Measurements from ENCODE around the gene SPATS2.
A peak's percentile ranks its signal among the peaks of the same experiment; 100 is the strongest.

SPATS2 gene

GRCh38 chr12:49557187-49557916 lies 190.1 kb downstream of the SPATS2 start:
- TF ChIP-seq, protein P1, sequence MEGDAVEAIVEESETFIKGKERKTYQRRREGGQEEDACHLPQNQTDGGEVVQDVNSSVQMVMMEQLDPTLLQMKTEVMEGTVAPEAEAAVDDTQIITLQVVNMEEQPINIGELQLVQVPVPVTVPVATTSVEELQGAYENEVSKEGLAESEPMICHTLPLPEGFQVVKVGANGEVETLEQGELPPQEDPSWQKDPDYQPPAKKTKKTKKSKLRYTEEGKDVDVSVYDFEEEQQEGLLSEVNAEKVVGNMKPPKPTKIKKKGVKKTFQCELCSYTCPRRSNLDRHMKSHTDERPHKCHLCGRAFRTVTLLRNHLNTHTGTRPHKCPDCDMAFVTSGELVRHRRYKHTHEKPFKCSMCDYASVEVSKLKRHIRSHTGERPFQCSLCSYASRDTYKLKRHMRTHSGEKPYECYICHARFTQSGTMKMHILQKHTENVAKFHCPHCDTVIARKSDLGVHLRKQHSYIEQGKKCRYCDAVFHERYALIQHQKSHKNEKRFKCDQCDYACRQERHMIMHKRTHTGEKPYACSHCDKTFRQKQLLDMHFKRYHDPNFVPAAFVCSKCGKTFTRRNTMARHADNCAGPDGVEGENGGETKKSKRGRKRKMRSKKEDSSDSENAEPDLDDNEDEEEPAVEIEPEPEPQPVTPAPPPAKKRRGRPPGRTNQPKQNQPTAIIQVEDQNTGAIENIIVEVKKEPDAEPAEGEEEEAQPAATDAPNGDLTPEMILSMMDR (IDR thresholded peaks at IDR 0.05; ENCODE audit: low read depth, low read length, missing control alignments) = no peak
- Histone ChIP-seq H3K27me3 (replicated peaks) (no peaks in the 10 kb centered on the region), H3K36me3 (replicated peaks) (peaks cover 48% of the 10 kb centered on the region), H3K4me3 (ENCODE audit: low read depth, low read length) (no peak overlapping the region), H3K27ac (no peak overlapping the region)
- DNase-seq = no peak
- in situ Hi-C loops (cut with HindIII; ENCODE audit: low pct_ligation_motif_present, low sequenced_read_pairs) = no loop called here

GRCh38 chr12:49557917-49558215 lies 190.6 kb downstream of the SPATS2 start:
- in situ Hi-C loops (cut with HindIII; ENCODE audit: low pct_ligation_motif_present, low sequenced_read_pairs) = no loop called here
- no peak overlapping the region for H3K4me3 ChIP-seq (ENCODE audit: low read depth, low read length)

GRCh38 chr12:49558526-49558925 lies 191.3 kb downstream of the SPATS2 start:
- in situ Hi-C loops (cut with HindIII; ENCODE audit: low pct_ligation_motif_present, low sequenced_read_pairs) = no loop called here
- Histone ChIP-seq H3K27me3 (replicated peaks) (no peaks in the 10 kb centered on the region), H3K27ac (no peak overlapping the region), H3K36me3 (replicated peaks) (peaks cover 59% of the 10 kb centered on the region), H3K4me3 (ENCODE audit: low read depth, low read length) (no peak overlapping the region)
- TF ChIP-seq, protein P1 (IDR thresholded peaks at IDR 0.05; ENCODE audit: low read depth, low read length, missing control alignments) = no peak
- DNase-seq = no peak

More at GRCh38 chr12:49557917-49558215, 190.6 kb downstream of the SPATS2 start:
- DNase-seq = no peak
- no peak overlapping the region for H3K27ac ChIP-seq
- H3K27me3 ChIP-seq (replicated peaks) = no peaks in the 10 kb centered on the region
- TF ChIP-seq, protein P1 (IDR thresholded peaks at IDR 0.05; ENCODE audit: low read depth, low read length, missing control alignments) = peak; percentile 39
- peaks cover 54% of the 10 kb centered on the region for H3K36me3 ChIP-seq (replicated peaks)

DNA sequence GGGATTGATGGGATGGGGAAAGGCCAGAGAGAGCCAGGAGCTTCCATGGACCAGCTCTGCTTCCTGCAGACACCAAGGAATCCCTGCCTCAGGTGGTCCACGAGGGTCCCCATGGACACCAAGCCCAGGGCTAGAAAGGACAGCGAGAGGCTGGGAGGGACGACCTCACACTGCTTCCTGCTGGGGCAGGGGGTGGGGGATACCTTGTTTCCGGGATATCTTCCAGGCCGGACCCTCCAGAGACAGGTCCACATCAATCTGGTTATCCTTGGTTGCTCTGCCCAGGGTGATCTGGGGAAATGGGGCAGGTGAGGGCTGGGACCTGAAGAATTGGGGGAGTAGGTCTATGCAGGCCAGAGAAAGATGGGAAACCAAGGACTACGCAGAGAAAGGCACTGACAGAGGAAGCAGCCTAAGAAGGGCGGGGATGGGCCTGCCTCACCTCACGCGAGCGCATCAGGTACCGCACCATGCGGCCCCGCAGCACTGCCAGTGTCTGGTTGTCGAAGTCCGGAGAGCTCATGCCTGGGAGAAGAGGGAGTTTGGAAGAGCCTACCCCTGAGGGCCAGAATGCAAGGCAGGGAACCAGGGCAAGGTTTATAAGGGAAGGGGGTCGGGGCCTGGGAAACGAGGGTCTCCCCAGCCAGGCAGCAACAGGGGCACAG lies 191.9 kb downstream of the SPATS2 start:
- in situ Hi-C loops (cut with HindIII; ENCODE audit: low pct_ligation_motif_present, low sequenced_read_pairs) = no loop called here
- TF ChIP-seq, protein P1 (IDR thresholded peaks at IDR 0.05; ENCODE audit: low read depth, low read length, missing control alignments) = no peak
- Histone ChIP-seq H3K36me3 (replicated peaks) (peaks cover 65% of the 10 kb centered on the region), H3K27ac (no peak overlapping the region), H3K4me3 (ENCODE audit: low read depth, low read length) (no peak overlapping the region), H3K27me3 (replicated peaks) (no peaks in the 10 kb centered on the region)
- no peak for DNase-seq

DNA sequence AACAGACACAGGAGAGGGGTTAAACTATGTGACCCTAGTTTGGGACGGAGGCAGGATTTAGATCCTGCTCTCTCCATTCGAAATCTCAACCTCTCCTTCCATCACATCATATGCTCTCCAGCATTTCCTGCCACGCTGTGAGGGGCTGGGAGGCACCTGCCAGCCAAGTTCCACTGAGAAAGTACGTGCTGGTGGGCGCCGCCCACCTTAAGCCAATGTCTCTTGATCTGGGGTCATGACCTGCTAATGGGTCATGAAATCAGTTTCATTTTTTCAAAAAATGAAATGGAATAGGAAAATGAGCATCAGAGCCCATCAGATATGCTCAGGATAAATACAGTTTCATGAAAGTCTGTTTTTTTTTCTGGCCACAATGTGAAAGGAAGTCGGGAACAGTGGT lies 193.4 kb downstream of the SPATS2 start:
- TF ChIP-seq, protein P1 (IDR thresholded peaks at IDR 0.05; ENCODE audit: low read depth, low read length, missing control alignments) = no peak
- DNase-seq = no peak
- Histone ChIP-seq H3K27me3 (replicated peaks) (no peaks in the 10 kb centered on the region), H3K4me3 (ENCODE audit: low read depth, low read length) (no peak overlapping the region), H3K27ac (no peak overlapping the region), H3K36me3 (replicated peaks) (peaks cover 74% of the 10 kb centered on the region)
- in situ Hi-C loops (cut with HindIII; ENCODE audit: low pct_ligation_motif_present, low sequenced_read_pairs) = no loop called here

Data from brain microvascular endothelial cell (primary cell).